ENCODE measurements around the gene GAS2L1. TPM values are rescaled to one million over a fixed set of nuclear protein-coding genes. Genes with fewer than 3 reads are reported as not detected.

GAS2L1 gene
- total RNA-seq, 1 experiment from 2014 or later = 29.4 TPM

- Histone ChIP-seq H3K9ac (ENCODE audit: low read length) (no peak overlapping the region), H3K79me2 (ENCODE audit: insufficient read depth, low read length) (peaks cover 99% of the 10 kb centered on the region), H2AFZ (ENCODE audit: low read depth, low read length, poor library complexity, severe bottlenecking) (no peak overlapping the region), H4K20me1 (ENCODE audit: insufficient read depth) (peaks cover 42% of the 10 kb centered on the region; the same call in 1 of the 2 replicates), H3K9me3 (ENCODE audit: control insufficient read depth in 1 of 2, insufficient read depth in 1 of 2, low read depth in 1 of 2, low read length in 2 of 2) (no peaks in the 10 kb centered on the region), H3K4me2 (ENCODE audit: low read length) (no peak overlapping the region), H3K27ac (ENCODE audit: low read depth, low read length) (no peak overlapping the region), H3K36me3 (ENCODE audit: control insufficient read depth in 1 of 2, insufficient read depth in 2 of 2, low read length in 2 of 2) (peaks cover 76 to 93% of the 10 kb centered on the region in 2 experiments), H3K9me2 (ENCODE audit: insufficient read depth) (no peaks in the 10 kb centered on the region), H3K27me3 (ENCODE audit: insufficient read depth, low read length) (no peaks in the 10 kb centered on the region), H3K4me3 (replicated peaks in 1 of 2; ENCODE audit: low read depth in 1 of 2, low read length in 2 of 2) (no peak overlapping the region), H3K4me1 (ENCODE audit: control insufficient read depth in 1 of 2, insufficient read depth in 2 of 2, low read length in 2 of 2) (peaks cover 0 to 3% of the 10 kb centered on the region in 2 experiments; a peak in 1 of 4 replicates)
- RAD21 ChIA-PET (ENCODE audit: low non-redundant PET in 1 of 2, low total read pairs in 2 of 2, uncharacterized antibody in 2 of 2, unreplicated experiment in 2 of 2) = interaction anchor here in 1 of 2 experiments (0.6 kb wide), 1 partner anchor 27 kb away, joined by 5 read pairs; no protein-coding TSS in a partner anchor
- CTCF ChIA-PET = no interaction called here
- no peak for TF ChIP-seq POLR2AphosphoS5 (IDR thresholded peaks at IDR 0.05; ENCODE audit: low read depth, low read length)
- no peak for TF ChIP-seq FOSL1 (IDR thresholded peaks at IDR 0.05; ENCODE audit: low read depth)
- TF ChIP-seq TCF7L2 (IDR thresholded peaks at IDR 0.05; ENCODE audit: borderline replicate concordance, extremely low read depth, insufficient read depth, insufficient read length) = no peak
- TF ChIP-seq EZH2 (IDR thresholded peaks at IDR 0.05) = no peak
- TF ChIP-seq CBX3 (IDR thresholded peaks at IDR 0.05; ENCODE audit: low read depth) = no peak
- TF ChIP-seq CEBPB (IDR thresholded peaks at IDR 0.05; ENCODE audit: low read depth) = no peak
- no peak for TF ChIP-seq MAX (IDR thresholded peaks at IDR 0.05)
- no peak for TF ChIP-seq POLR2A (IDR thresholded peaks at IDR 0.05; ENCODE audit: borderline replicate concordance, extremely low read depth, insufficient read depth, insufficient read length)
- no peak for TF ChIP-seq JUND (IDR thresholded peaks at IDR 0.05)
- no peak for TF ChIP-seq REST (IDR thresholded peaks at IDR 0.05; ENCODE audit: low read depth)
- TF ChIP-seq ATF3 (IDR thresholded peaks at IDR 0.05) = no peak
- TF ChIP-seq CTCF (IDR thresholded peaks at IDR 0.05 in 2 of 3, conservative IDR thresholded peaks at IDR 0.05 in 1 of 3; ENCODE audit: borderline replicate concordance in 1 of 3, insufficient read depth in 1 of 3, low read depth in 2 of 3, low read length in 2 of 3) = no peak
- TF ChIP-seq ELF1 (IDR thresholded peaks at IDR 0.05; ENCODE audit: borderline replicate concordance, low read depth) = no peak
- POLR2A ChIA-PET = interaction anchor here (1.4 kb wide), 1 partner anchor 15 kb away, joined by 3 read pairs; no protein-coding TSS in a partner anchor
- no peak for ATAC-seq
- DNase-seq (ENCODE audit: low read depth, low spot score) = no peak
- intact Hi-C loops (cut with micrococcal nuclease) = no loop called here
- no TSS peak for BruUV-seq (replicated peaks)
Observed at GRCh38 chr22:29288837-29289236, 17.6 kb upstream of the GAS2L1 start.
